NCI-H1436 treated with DMSO at 0.1 percent for 48 hours (cell line): ENCODE data around the gene CACNA1G.

Experiments used
- DNase-seq: peaks from one replicate; lab custom pipeline; 2025; lab: John Stamatoyannopoulos, UW

CACNA1G gene

DNA sequence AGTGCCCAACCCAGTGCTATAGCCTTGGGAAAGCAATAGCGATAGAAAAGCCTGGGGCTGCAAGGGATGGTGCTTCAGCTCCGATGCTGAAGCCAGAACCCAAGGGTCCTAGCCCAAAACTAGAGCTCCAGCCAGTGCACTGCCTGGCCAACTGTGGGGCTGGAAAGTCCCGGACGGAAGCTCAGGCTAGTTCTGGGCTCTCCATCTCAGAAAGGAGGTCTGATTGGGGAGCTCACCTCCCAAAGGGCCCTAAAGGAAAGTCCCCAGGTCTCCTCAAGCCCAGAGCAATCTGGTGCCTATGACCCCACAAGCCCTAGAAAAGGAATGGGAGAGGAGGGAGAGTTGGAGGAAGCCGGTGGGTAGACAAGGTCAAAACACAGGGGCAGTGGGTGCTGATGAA lies 72.1 kb downstream of the CACNA1G start:
- no peak for DNase-seq

GRCh38 chr17:50633683-50634082 lies 73.2 kb downstream of the CACNA1G start:
- DNase-seq = no peak

DNA sequence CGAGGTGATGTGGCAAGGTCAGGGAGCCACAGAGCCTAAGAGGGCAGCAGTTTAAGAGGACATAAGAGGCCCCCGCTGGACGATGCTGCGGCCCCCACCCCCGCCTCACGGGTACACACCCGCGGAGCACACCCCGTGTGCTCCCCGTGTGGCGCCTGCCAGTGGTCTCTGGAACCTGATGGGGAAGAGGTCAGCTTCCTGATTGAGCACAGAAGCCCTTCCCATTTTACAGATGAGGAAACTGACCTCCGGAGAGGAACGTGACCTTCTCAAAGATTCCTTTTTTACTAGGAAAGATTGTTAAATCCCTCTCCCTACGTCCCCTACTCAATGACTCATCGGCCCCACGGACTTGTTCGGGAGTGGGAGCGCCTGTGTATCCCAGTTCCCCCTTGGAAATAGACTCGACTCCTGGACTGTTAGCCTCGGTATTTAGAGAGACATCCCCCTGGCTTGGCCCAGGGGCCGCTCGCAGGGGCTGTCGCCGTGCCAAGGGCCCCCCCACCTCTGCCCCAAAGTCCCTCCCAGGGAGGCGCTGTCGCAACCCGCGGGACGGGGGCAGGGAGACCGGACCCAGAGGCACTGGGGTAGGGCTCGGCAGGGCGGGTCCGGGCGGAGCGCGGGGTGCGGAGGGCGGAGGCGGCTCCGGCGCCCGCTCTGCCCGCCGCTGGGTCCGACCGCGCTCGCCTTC lies 73.9 kb downstream of the CACNA1G start, which contains the start of gene ABCC3:
ABCC3 (plus strand) TSS at position 658 of the 691 bp plus-strand sequence. CDS start 56 bp downstream, outside the sequence.
- DNase-seq = no peak

- DNase-seq = no peak
Measured at GRCh38 chr17:50634915-50635731, 74.6 kb downstream of the CACNA1G start.

DNA sequence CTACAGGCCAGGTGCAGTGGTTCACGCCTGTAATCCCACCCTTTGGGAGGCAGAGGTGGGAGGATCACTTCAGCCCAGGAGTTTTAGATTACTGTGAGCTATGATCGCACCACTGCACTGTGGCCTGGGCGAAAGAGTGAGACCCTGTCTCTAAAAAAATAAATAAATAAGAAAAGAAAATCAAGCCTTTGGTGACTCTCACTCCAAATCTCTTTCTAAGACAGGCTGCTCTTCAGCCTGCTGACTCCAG lies 75.1 kb downstream of the CACNA1G start:
- no peak for DNase-seq

DNA sequence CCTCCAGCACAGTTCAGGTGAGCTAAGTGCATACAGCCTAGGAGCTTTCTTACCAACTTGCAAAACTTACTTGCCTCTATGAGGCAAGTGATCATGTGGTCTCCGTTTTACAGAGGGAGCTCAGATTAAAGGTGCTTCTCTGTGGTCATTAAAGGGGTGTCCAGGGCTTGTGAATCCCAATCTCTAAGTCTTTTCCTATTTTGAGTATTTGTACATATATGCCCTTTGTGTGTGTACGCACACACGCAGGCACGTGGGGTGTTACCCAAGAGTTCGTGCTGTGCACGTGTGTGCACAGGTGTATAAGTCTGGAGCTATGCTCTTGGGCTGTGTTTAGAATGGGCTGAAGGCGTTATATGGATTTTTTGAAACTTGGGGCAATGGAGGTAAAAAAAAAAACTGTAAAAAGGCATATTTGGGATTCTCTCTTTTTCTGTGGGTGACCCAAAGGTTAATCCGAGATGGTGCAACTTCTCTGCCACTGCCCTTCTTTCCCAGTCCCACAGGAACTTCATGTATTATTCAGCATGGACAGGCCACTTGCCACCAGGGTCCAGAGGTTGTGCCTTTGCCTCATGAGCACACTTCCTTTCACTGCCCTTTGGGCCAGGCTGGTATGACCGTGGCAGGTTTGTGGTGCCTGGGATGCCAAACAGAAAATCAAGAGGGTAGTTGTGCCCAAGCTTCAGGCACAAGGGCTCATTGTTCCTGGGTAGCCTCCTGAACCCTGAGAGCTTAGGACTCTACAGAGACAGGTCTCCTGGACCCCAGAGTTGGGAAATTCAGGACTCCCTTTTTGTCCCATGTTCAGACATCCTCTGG lies 75.7 kb downstream of the CACNA1G start:
- DNase-seq = no peak

DNA sequence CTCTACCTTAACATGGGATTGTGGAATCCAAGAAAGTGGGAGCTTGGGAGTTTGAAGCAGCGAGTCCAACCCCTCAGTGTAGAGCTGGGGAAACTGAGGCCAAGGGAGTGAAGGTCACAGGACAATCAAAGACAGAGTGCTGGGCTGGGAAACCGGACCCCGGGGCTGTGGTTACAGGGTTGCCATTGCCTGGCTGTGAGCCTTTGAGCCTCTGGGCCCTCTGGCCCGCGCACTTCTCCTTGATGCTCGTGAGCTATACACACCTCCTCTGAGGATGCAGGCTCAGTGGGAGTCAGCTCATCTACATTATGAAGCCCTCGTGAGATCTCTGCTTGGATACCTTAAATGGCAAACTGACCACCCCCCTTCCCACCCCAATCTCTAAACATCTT lies 76.3 kb downstream of the CACNA1G start:
- DNase-seq = no peak

GRCh38 chr17:50637829-50638605 lies 77.5 kb downstream of the CACNA1G start:
- DNase-seq = no peak

DNA sequence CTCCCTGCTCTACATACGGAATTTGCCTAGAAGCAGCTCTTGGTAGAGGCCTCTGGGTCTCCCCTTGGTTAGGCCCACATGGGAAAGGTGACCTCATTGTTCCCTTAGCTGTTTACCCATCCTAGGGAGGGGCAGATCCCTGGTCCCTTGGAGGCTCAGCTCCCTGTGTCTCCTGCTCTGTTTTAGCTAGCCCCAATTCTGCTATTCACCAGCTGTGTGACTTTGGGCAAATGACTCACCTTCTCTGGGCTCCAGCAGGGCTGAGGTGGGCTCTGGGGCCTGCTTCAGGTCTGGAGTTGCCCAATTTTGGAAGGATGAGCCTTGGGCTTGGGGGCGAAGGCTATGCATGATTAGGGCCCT lies 78.1 kb downstream of the CACNA1G start:
- no peak for DNase-seq

- DNase-seq = no peak
Measured at GRCh38 chr17:50638966-50639713, 78.6 kb downstream of the CACNA1G start.

DNA sequence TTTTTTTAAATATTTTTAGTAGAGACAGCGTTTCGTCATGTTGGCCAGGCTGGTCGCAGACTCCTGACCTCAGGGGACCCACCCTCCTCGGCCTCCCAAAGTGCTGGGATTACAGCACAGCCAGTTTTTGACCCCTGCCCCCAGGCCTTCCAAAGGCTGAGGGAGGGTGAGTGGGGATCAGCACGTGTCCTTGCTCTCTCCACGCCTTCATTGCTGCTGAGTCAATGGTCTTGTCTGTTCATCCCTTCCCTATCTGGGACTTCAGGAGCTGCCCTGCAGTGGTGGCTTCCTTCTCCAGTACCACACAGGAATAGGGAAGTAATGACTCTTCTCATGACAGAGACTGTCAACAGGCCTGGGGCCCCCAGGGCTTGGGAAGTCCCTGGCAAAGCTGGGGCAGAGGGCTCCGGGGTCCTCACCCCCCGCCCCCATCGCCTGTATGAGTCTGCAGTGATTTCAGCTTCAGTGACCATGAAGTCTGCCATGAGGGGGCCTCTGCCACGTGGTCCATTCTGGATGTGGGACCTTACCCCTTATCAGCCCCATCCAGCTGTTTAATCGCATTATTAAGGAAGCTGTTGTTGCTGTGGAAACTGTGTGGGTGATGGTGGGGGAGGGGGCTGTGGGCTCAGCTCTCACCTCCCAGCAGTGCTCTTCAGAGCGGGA lies 80.3 kb downstream of the CACNA1G start:
- DNase-seq = no peak

GRCh38 chr17:50641357-50641756 lies 80.8 kb downstream of the CACNA1G start:
- DNase-seq = no peak

DNA sequence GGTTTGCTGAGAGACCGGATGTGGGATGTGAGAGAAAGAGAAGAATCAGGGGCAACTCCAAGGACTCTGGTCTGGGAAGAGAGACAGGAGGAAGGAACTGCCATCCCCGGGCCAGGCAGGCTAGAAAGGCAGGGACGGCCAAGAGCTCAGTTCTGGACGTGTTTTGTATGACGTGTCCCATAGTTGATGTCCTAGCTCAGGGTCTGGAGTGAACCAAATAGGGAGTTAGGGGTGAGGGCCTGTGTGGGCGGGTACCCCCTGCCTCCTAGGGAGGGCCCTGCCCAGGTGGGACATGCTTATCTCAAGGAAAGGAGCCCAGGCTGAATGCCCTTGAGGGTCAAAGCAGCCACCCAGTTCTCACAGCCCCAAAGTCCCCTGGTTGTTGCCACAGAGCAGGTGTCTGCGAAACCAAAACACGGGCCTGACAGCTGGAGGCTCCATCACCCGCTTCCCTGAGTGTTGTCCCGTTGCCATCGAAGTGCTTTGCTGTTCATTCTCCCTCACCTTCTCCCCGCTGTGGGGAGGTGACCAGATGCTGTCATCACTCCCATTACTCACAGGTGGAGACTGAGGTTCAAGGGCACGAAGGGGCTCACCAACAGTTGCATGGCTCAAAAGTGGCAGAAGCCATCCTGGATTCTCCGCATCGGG lies 81.7 kb downstream of the CACNA1G start:
- DNase-seq = no peak

GRCh38 chr17:50642722-50643656 lies 82.5 kb downstream of the CACNA1G start:
- DNase-seq = no peak

GRCh38 chr17:50645748-50646682 lies 85.5 kb downstream of the CACNA1G start:
- DNase-seq = no peak

GRCh38 chr17:50647187-50647586 lies 86.7 kb downstream of the CACNA1G start:
- no peak for DNase-seq

DNA sequence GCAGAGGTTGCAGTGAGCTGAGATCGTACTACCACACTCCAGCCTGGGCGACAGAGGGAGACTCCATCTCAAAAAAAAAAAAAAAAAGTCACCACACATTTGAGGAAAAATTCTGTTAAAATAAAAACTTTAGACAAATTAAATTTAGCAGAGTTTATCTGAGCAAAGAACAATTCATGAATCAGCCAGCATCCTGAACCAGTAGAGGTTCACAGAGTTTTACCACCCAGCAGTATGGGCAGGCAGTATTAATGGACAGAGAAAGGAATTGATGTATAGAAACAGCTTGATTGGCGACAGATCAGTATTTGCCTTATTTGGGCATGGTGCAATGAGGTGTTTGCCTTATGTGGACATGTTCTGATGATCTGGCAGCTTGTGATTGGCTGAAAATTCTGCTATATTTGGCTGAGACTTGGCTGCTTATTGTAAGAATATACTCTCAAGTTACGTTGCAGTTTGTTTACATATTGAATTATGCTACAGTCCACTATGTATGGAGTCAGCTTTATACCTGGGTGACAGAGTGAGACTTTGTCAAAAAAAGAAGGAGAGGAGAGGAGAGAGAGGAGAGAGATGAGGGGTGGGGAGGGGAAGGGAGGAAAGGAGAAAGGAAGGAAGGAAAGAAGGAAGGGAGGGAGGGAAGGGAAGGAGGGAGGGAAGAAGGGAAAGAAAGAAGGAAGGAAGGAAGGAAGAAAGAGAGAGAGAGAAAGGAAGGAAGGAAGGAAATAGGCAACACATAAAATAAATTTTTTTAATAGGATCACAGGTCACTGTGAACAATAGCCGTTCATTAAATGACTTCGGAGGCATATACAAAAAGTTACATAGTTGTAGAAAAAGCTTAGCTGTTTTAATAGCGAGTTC lies 88.8 kb downstream of the CACNA1G start:
- DNase-seq = no peak
